ENCODE results near the gene MAB21L1. TPM values are rescaled to one million over a fixed set of nuclear protein-coding genes. Genes with fewer than 3 reads are reported as not detected.

Gene MAB21L1
- total RNA-seq, 1 experiment from 2014 or later = not detected

GRCh38 chr13:35473802-35474201, 2.7 kb downstream of the MAB21L1 start:
- Histone ChIP-seq H3K23me2 (ENCODE audit: insufficient read length, low read depth, low read length, poor library complexity, severe bottlenecking) (peaks cover 35% of the 10 kb centered on the region), H4K91ac (ENCODE audit: insufficient read length, low read depth, low read length) (no peak overlapping the region), H3K18ac (ENCODE audit: insufficient read length, low read depth, low read length) (no peak overlapping the region), H2BK15ac (ENCODE audit: low read depth, low read length) (no peak overlapping the region), H4K8ac (replicated peaks; ENCODE audit: insufficient read length, low read depth, low read length) (no peak overlapping the region), H2BK120ac (ENCODE audit: low read depth, low read length, poor library complexity, severe bottlenecking) (no peak overlapping the region), H3K79me2 (ENCODE audit: insufficient read depth, low read length) (no peaks in the 10 kb centered on the region), H4K20me1 (ENCODE audit: control insufficient read depth, insufficient read depth, insufficient read length) (no peaks in the 10 kb centered on the region), H2AFZ (ENCODE audit: low read length) (no peak overlapping the region), H2BK5ac (ENCODE audit: insufficient read length, low read length) (no peak overlapping the region), H3K4me2 (ENCODE audit: insufficient read depth, insufficient read length, low read length) (no peak overlapping the region), H3K79me1 (ENCODE audit: insufficient read depth, low read depth, low read length, poor library complexity, severe bottlenecking) (no peaks in the 10 kb centered on the region), H2BK12ac (ENCODE audit: insufficient read length, low read depth, low read length) (no peak overlapping the region), H4K5ac (ENCODE audit: insufficient read length, low read depth, low read length) (no peak overlapping the region), H3K27me3 (ENCODE audit: insufficient read depth, low read length) (peaks cover 61% of the 10 kb centered on the region), H2BK20ac (ENCODE audit: low read depth, low read length, poor library complexity, severe bottlenecking) (no peak overlapping the region), H3K14ac (ENCODE audit: insufficient read depth, low read length) (no peak overlapping the region), H3K4ac (ENCODE audit: low read depth, low read length) (no peak overlapping the region), H3K9me3 (ENCODE audit: control insufficient read depth, low read depth, low read length) (no peaks in the 10 kb centered on the region), H3T11ph (ENCODE audit: low read length) (no peak overlapping the region), H3K23ac (ENCODE audit: insufficient read length, low read depth, low read length) (no peak overlapping the region), H3K9ac (ENCODE audit: extremely low read depth, insufficient read length, low read length) (no peak overlapping the region), H3K56ac (ENCODE audit: insufficient read length, low read depth, low read length) (no peak overlapping the region), H3K27ac (ENCODE audit: insufficient read length, low read depth, low read length) (no peak overlapping the region), H2AK5ac (ENCODE audit: insufficient read length, low read length) (no peak overlapping the region), H3K4me1 (ENCODE audit: insufficient read depth, low read length) (peaks cover 2% of the 10 kb centered on the region; the same call in 1 of the 2 replicates)
- WGBS (ENCODE audit: extremely low coverage, insufficient read length, low lambda C conversion rate) = no CpG with 5 or more reads among the region's 2 CpGs
- Mint-ChIP-seq H3K4me3 (no peak overlapping the region), H3K4me1 (peaks cover 57 to 68% of the 10 kb centered on the region in 2 experiments), H3K27ac (no peak overlapping the region), H3K36me3 (ENCODE audit: insufficient read depth in 1 of 3, low read depth in 3 of 3) (peaks cover 0 to 3% (median 0%) of the 10 kb centered on the region in 3 experiments; a peak in 2 of 7 replicates), H3K27me3 (ENCODE audit: low read depth) (peaks cover 98% of the 10 kb centered on the region), H3K9me3 (no peaks in the 10 kb centered on the region; a peak in 1 of 5 replicates)
- DNase-seq = no peak
- no peak for TF ChIP-seq CTCF (conservative IDR thresholded peaks at IDR 0.05)

Data from H9 (cell line).